ENCODE measurements around the gene KLHL30. TPM values are rescaled to one million over a fixed set of nuclear protein-coding genes. Genes with fewer than 3 reads are reported as not detected.

KLHL30 gene
- total and polyA plus RNA-seq, 3 donors from 2014 or later, result 0.16 to 0.37 (median 0.29) TPM

- 90 to 91% methylated on average over 44 to 46 of the region's 68 CpGs for WGBS, 2 donors
- Histone ChIP-seq H3K27ac (no peak overlapping the region), H3K36me3 (ENCODE audit: low read depth, missing control alignments) (no peaks in the 10 kb centered on the region), H3K4me3 (no peak overlapping the region), H3K4me1 (peaks cover 2% of the 10 kb centered on the region), H3K9me3 (no peaks in the 10 kb centered on the region), H3K27me3 (no peaks in the 10 kb centered on the region)
- DNase-seq, result no peak
- TF ChIP-seq POLR2A (IDR thresholded peaks at IDR 0.05), result no peak
- TF ChIP-seq CTCF (IDR thresholded peaks at IDR 0.05), result no peak
- intact Hi-C loops (cut with DNase I; ENCODE audit: low total_unique reads), result no loop called here
Observed at GRCh38 chr2:238130696-238131628, 7.5 kb upstream of the KLHL30 start.

DNA sequence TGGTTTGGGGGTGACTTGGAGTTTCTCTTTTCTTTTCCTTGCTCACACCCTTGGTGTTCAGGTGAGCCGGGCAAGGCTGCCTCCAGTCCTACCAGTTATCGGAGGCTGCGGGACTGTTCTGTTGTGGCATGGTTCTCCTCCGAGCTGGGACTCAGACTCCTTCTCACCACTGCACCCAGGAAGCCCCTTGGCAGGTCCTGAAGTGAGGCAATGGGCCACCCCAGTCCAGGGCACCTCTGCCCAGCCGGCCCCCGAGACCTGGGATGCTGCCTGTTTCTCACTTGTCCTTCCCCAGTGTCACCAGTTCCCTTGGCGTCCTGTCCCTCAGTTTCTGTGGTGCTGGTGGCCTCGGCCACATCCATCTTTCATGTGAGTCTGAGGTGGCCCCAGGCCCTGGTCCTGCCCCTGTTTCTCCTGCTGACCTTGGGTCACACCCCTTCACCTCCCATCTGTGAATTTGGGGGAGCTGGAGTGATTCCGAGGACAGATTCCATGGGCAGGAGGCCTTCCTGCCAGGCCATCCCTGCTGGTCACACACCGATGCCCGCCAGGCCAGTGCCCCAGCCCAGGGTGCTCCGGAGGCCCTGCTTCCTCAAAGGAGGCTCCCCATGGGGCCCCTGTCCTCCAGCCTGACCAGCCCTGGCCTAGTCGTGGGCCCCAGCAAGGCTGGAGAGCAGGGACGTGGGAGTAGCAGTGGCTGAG lies 6.6 kb upstream of the KLHL30 start:
- H3K27ac ChIP-seq, result no peak overlapping the region
- intact Hi-C loops (cut with DNase I; ENCODE audit: low total_unique reads), result no loop called here
- 93 to 96% methylated on average over 9 to 14 of the region's 14 CpGs for WGBS, 2 donors
- peaks cover 2% of the 10 kb centered on the region for H3K4me1 ChIP-seq
- H3K27me3 ChIP-seq, result no peaks in the 10 kb centered on the region
- H3K9me3 ChIP-seq, result no peaks in the 10 kb centered on the region
- TF ChIP-seq POLR2A (IDR thresholded peaks at IDR 0.05) (no peak), CTCF (IDR thresholded peaks at IDR 0.05) (no peak)
- H3K4me3 ChIP-seq, result no peak overlapping the region
- no peak for DNase-seq
- H3K36me3 ChIP-seq (ENCODE audit: low read depth, missing control alignments), result no peaks in the 10 kb centered on the region

DNA sequence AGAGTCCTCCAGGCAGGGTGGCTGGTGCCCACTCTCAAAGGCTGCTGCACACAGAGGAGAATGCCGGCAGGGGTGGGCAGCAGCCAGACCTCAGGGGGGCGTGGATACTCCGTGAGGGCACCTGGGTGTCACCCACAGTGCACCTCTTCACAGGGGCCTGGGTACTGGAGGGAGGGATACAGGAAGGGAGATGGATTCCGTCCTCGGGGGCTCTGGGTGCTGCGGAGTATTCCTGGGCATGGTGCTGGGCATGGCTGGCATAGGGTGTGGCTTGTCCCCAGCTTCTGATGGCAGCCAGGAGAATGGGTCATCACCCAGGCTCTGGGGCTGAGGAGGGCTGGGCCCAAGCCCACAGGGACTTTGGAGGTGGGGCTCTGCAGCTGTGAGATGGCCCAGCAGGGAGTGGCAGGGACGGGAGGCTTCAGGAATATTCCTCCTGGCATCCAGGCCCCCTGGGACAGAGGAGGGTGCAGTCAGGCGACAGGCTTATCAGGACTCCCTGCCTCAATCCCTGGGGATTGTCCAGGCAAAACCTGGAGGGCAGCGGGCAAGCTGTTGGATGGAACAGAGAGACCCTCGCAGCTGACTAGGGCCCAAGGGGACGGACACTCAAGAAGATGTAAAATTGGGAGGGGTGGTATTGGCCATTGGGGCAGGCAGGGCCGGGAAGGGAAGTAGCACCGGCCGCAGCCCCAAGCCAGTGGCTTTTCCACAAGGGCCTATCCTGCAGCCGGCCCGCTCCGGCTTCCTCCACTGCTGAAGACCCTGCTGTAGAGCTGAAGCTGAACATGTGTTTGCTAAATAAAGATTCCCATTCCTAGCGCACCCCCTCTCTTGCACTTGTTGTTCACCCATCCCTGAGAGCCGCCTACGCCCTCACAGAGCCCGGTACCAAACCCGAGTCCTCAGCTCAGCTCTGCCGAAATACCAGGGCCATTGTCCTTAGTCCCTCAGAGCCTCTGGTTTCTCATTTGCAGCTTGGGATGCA lies 5.7 kb upstream of the KLHL30 start:
- WGBS, 2 donors, result 89 to 98% methylated on average over 22 to 23 of the region's 23 CpGs
- TF ChIP-seq CTCF (IDR thresholded peaks at IDR 0.05) (no peak), POLR2A (IDR thresholded peaks at IDR 0.05) (no peak)

DNA sequence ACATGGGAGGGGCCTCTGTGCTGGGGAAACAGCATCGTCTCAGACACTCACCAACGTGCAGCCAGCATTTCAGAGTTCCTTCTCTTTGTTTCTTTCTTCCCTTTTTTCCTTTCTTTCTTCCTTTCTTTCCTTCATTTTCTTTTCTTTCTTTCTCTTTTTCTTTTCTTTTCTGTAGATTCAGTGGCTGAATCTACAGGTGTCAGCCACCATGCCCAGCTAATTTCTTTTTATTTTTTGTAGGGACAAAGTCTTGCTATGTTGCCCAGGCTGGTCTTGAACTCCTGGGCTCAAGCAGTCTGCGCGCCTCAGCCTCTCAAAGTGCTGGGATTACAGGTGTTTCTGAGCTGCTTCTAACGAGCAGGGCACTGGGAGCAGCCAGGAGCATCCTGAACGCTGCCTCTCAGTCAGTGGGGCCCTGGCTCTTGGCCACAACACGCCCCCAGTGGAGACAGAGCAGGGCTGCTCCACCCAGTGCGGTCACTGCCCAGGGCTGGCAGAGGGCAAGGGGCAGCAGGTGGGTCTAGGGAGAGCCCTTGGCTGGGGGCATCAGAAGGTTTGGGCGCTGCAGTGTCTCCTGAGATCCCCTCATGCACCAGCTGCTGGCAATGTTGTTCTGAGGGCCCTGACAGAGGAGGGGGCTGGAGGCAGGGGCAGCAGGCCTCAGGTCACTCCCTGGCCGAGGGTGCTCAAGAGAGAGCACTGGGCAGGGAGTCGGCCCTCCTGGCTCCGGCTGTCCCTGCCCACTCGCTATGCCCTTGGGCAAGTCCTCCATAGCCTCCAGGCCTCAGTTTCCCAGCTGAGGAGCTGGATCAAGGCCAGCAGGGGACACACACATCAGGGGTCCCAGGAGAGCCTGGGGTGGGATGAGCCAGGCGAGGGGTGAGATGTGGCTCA lies 4.7 kb upstream of the KLHL30 start:
- Histone ChIP-seq H3K4me1 (no peaks in the 10 kb centered on the region), H3K9me3 (no peaks in the 10 kb centered on the region), H3K27ac (no peak overlapping the region), H3K27me3 (no peaks in the 10 kb centered on the region), H3K36me3 (ENCODE audit: low read depth, missing control alignments) (no peaks in the 10 kb centered on the region), H3K4me3 (no peak overlapping the region)
- intact Hi-C loops (cut with DNase I; ENCODE audit: low total_unique reads), result no loop called here
- DNase-seq, result no peak
- TF ChIP-seq CTCF (IDR thresholded peaks at IDR 0.05) (no peak), POLR2A (IDR thresholded peaks at IDR 0.05) (no peak)
- WGBS, 2 donors, result 75 to 85% methylated on average over 5 to 14 of the region's 14 CpGs

More for the DNA sequence above, 5.7 kb upstream of the KLHL30 start:
- H3K4me3 ChIP-seq, result no peak overlapping the region
- intact Hi-C loops (cut with DNase I; ENCODE audit: low total_unique reads), result no loop called here
- no peaks in the 10 kb centered on the region for H3K27me3 ChIP-seq
- H3K36me3 ChIP-seq (ENCODE audit: low read depth, missing control alignments), result no peaks in the 10 kb centered on the region
- DNase-seq, result no peak
- H3K4me1 ChIP-seq, result peaks cover 2% of the 10 kb centered on the region
- no peaks in the 10 kb centered on the region for H3K9me3 ChIP-seq
- no peak overlapping the region for H3K27ac ChIP-seq
